Stimulated activated naive CD8-positive, alpha-beta T cell treated with anti-CD3 and anti-CD28 coated beads, Interleukin-15, Interleukin-2, amounts not matched to agents 100 ng/mL and 50 ng/mL, for 24 hours (primary cell): Measurements from ENCODE around the gene CRAT.

Experiments used
- H3K27ac Mint-ChIP-seq: one replicate; pipeline ENCODE4 v1.8.0; 2021; ENCODE audit warnings: mild to moderate bottlenecking, mixed read lengths
- H3K27me3 Mint-ChIP-seq: one replicate; pipeline ENCODE4 v1.8.0; 2021; ENCODE audit warnings: mixed read lengths
- H3K36me3 Mint-ChIP-seq: one replicate; pipeline ENCODE4 v1.8.0; 2021; ENCODE audit warnings: low read depth, mixed read lengths
- H3K4me1 Mint-ChIP-seq: one replicate; pipeline ENCODE4 v1.8.0; 2021; ENCODE audit warnings: low read depth, mixed read lengths
- H3K4me3 Mint-ChIP-seq: one replicate; pipeline ENCODE4 v1.8.0; 2021; ENCODE audit warnings: mild to moderate bottlenecking, mixed read lengths
- H3K9me3 Mint-ChIP-seq: one replicate; pipeline ENCODE4 v1.8.0; 2021; ENCODE audit warnings: mixed read lengths

Gene CRAT

DNA sequence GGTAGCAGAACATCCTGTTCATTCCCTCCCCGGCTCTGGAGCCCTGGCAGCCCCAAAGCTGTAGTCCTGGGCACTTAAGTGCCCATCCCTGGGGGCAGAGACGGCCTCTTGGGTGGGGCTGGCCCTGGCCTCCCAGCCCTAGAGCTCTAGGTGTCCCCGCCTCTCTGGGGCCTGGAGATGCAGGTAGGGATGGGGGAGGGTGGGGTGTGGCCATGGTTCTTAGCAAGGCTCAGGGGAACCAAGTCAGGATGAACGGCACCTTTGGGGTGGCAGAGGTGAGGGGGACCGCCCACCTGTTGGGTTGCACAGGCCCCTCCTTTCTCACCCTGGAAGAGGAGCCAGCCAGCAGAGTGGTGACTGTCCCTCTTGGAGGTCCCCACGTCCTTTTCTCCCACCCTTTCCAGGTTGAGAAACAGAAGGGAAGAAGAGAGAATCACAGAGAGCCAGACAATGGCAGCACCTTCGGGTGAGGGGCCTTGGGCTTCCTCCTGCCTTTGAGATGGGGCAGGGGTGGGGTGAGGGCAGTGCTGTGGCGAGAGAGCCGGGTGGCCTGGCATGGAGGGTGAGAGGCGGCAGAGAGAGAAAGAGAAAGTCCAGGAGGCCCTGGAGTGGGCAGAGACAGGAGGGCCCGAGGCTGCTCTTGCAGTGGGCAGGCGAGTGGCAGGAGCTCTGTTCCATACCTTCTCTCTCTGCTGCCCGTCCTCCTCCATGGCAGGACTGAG, 2.3 kb downstream of the CRAT start:
- no peak overlapping the region for H3K4me3 Mint-ChIP-seq

DNA sequence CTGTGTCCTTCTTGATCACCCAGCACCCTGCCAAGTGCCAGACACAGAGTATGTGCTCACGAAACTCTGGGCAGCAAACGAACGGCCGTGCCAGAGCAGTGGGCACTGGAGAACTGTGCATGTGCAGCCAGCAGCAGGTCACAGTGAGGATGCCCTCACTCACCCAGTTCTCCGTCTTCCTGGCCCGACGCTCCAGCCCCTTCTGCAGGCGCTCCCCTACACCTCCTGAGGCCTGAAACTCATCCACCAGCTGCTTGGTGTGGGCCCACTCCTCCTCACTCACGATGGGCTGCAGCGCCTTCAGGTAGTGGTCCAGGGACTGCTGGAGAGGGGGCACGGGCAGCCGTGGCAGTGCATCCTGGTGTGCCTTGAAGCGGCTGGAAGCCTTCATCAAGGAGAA, 2.9 kb downstream of the CRAT start:
- H3K4me1 Mint-ChIP-seq: peaks cover 14% of the 10 kb centered on the region
- H3K36me3 Mint-ChIP-seq: no peaks in the 10 kb centered on the region
- H3K9me3 Mint-ChIP-seq: no peaks in the 10 kb centered on the region
- H3K4me3 Mint-ChIP-seq: no peak overlapping the region
- no peak overlapping the region for H3K27ac Mint-ChIP-seq
- H3K27me3 Mint-ChIP-seq: no peaks in the 10 kb centered on the region

More for the DNA sequence above, 2.3 kb downstream of the CRAT start:
- Mint-ChIP-seq H3K9me3 (no peaks in the 10 kb centered on the region), H3K27me3 (no peaks in the 10 kb centered on the region), H3K27ac (no peak overlapping the region), H3K36me3 (no peaks in the 10 kb centered on the region), H3K4me1 (peaks cover 17% of the 10 kb centered on the region)

DNA sequence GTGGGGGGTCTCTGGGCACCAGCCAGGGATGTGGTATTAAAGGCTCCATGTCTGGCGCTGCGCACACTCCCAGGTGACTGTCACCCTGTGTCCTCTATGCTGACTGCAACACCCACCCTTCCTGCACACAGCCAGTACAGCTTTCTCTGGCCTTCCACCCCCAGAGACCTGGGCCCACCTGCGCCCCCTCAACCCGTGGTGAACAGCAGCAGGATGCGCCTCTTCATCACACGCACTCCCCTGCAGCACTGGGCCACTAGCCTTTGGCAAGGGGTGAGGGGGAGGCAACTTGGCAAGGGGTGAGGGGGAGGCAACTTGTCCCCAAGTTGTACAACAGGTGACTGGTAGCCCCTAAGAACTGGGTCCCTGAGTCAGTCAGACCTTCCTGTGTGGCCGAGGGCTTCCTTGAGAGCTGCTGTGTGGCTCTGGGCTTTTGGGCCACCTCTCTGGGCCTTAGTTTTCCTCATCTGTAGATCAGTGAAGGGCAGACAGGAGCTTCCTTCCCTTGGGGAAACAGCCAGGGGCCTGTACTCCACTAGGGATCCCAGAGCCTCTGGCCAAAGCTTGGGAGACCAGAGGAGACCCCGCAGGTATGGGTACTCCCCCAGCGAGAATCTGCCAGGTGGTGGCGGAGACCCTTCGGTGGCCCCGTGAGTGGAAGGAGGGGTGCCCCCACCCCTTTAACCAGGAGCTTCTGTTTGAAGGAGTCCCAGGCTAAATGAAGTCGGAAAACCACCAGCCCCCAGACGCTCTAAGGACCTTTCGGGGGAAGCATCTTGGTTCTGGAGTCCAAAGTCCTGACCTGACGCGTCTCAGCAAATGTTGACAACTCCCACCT, 4.5 kb downstream of the CRAT start:
- Mint-ChIP-seq H3K36me3 (no peaks in the 10 kb centered on the region), H3K4me3 (no peak overlapping the region)

DNA sequence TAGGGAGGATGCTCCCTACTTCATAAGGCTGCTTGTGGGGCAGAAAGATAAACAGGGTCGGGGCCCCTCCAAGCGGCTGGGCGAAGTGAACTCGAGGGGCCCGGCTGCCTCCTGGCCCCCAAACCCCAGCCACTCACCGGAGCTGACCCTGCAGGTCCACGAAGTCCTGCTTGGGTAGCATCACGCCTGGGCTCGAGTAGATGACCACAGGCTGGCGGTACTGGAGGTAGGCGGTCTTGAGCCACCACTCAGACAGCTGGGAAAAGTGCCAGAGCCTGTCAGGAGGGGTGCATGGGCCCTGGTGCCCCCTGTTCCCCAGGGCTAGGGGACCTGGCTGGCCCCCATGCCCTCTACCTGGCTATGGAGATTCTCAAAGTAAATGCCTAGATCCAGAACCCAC, 6.5 kb downstream of the CRAT start:
- Mint-ChIP-seq H3K4me1 (peaks cover 1% of the 10 kb centered on the region), H3K36me3 (no peaks in the 10 kb centered on the region), H3K27ac (no peak overlapping the region), H3K4me3 (no peak overlapping the region), H3K27me3 (no peaks in the 10 kb centered on the region), H3K9me3 (no peaks in the 10 kb centered on the region)

More for the DNA sequence above, 4.5 kb downstream of the CRAT start:
- Mint-ChIP-seq H3K27ac (no peak overlapping the region), H3K27me3 (no peaks in the 10 kb centered on the region), H3K4me1 (peaks cover 8% of the 10 kb centered on the region), H3K9me3 (no peaks in the 10 kb centered on the region)

DNA sequence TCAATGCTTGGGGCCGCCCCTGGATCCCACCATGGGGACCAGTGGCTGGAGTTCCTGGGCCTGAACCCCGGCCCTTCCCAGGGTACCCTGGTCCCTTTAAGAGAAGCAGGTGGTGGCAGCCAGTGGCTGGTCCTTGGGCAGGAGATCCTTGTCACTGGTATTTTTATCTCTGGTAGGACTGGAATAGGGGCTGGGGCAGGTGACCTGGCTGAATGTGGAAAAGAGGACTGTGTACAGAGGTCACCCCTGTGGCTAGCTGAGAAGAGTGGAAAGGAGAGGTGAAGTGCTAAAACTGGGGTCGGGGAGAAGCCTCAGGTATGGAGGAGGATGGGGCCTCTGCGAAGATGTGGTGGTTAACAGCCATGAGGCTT, 7.0 kb downstream of the CRAT start:
- Mint-ChIP-seq H3K27me3 (no peaks in the 10 kb centered on the region), H3K27ac (no peak overlapping the region), H3K36me3 (no peaks in the 10 kb centered on the region), H3K4me3 (no peak overlapping the region), H3K4me1 (no peaks in the 10 kb centered on the region), H3K9me3 (no peaks in the 10 kb centered on the region)

DNA sequence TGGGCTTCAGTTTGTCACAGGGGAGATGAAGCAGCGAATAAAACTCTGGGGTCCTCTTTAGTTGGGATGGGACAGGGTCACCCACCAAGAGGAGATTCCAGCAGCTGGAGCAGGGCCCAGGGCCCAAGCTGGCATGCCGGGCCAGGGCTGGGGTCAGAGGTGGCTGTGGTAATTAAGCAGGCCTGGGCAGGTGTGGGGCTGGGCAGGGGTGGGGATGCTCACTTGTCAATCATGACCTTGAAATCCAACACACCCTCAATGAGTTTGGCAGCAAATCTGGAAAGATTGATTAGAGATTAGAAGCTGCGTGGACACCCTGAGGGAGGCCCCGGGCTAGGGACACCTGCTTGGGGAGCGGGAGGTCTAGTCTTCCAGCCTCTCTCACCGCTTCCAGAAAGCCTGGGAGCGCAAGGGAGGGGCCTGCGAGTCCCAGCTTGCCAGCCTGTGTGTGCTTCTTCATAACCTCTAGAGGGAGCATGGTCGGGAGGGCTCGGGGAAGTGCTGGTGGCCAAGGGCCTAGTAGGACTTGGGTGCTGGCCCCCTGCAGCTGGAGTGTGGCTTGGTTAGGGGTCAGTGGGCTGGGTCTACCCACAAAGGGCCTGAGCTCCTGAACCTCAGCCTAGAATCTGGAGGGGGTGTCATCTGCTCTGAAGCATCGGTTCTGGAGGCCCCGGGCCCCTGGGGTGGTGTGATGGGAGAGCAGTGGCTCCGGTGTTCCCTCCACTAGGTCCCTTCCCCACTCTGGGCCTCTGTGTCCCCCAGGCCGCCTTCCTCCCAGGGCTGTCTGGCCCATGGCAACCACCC, 7.6 kb downstream of the CRAT start:
- H3K4me3 Mint-ChIP-seq: no peak overlapping the region
- H3K36me3 Mint-ChIP-seq: no peaks in the 10 kb centered on the region
- H3K9me3 Mint-ChIP-seq: no peaks in the 10 kb centered on the region
- no peaks in the 10 kb centered on the region for H3K4me1 Mint-ChIP-seq
- no peak overlapping the region for H3K27ac Mint-ChIP-seq
- H3K27me3 Mint-ChIP-seq: no peaks in the 10 kb centered on the region

DNA sequence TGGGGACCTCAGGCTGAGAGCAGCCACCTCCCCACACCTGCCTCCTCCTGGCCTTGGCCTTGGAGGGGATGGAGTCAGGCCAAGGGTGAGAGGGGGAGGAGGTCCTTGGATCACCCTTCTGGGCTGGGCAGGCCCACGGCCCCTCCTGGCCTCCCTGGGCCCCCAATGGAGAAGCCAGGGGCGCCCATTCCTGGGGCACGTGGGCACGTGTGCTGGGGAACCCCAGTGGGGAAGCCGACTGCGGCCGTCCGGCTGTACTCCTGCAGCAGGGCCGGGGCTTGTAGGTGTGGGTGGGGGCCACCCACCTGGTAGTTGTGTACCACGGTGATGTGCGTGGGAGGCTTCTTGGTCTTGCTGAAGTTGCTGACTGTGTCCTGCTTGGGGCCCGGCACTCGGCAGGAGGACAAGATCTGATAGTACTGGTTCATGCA, 8.5 kb downstream of the CRAT start:
- H3K4me3 Mint-ChIP-seq: no peak overlapping the region
- H3K27me3 Mint-ChIP-seq: no peaks in the 10 kb centered on the region
- H3K9me3 Mint-ChIP-seq: no peaks in the 10 kb centered on the region
- H3K27ac Mint-ChIP-seq: no peak overlapping the region
- H3K36me3 Mint-ChIP-seq: no peaks in the 10 kb centered on the region
- H3K4me1 Mint-ChIP-seq: no peaks in the 10 kb centered on the region

DNA sequence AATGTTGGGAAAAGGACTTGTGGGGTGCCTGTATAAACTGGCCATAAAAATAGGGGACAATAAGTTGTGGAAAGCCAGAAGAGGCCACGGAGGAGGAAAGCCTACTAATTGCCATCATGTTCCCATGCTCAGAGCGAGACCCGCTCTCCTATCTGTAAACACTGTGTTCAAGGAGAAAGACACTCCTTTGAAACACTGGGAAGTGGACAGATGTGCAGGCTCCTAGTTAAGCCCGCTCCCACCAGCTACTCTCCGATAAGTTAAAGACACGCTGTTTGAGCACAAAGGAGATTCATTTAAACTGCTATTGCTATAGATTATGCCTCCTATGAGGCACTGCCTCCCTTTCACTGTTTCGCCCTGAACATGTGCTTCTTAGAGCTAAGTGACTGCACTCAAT, 9.3 kb downstream of the CRAT start:
- H3K27ac Mint-ChIP-seq: no peak overlapping the region
- H3K36me3 Mint-ChIP-seq: peaks cover 2% of the 10 kb centered on the region
- no peaks in the 10 kb centered on the region for H3K27me3 Mint-ChIP-seq
- no peaks in the 10 kb centered on the region for H3K9me3 Mint-ChIP-seq
- no peak overlapping the region for H3K4me3 Mint-ChIP-seq
- no peaks in the 10 kb centered on the region for H3K4me1 Mint-ChIP-seq

DNA sequence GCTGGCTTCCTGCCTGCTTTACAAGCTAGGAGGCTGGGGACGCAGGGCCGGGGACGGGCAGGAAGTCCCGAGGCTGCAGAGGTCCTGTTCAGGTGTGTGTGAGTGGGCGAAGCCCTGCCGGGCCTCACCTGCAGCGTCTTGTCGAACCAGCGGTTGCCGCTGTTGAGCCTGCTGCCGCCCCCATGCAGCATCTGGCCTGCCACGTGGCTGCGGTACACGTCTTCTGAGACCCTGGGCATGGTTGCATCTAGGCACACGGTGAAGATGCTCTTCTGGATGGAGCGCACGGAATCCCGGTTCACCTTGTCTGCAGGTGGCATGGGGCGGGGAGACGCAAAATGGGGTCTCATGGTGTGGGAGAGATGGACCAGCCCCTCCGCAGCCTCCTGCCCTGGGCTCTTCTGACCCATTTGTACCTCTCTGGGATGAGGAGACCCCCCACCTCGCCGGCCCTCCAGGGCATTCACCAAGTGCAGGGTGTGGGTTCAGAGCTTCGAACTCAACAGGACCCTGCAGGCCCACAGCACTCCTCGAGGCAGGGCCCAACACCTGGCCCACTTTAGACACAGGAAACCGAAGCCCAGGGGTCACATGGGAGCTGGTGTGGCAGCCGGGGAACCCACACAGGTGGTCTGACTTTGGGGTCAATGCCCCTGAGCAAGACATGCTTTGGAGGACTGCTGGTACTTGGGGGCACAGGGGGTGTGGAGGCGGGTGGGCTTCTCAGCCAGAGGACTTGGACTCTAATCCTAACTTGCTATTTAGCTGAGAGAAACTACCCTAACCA, 10.0 kb downstream of the CRAT start:
- Mint-ChIP-seq H3K9me3 (no peaks in the 10 kb centered on the region), H3K4me1 (no peaks in the 10 kb centered on the region), H3K27me3 (no peaks in the 10 kb centered on the region), H3K27ac (no peak overlapping the region), H3K4me3 (no peak overlapping the region), H3K36me3 (peaks cover 3% of the 10 kb centered on the region)

DNA sequence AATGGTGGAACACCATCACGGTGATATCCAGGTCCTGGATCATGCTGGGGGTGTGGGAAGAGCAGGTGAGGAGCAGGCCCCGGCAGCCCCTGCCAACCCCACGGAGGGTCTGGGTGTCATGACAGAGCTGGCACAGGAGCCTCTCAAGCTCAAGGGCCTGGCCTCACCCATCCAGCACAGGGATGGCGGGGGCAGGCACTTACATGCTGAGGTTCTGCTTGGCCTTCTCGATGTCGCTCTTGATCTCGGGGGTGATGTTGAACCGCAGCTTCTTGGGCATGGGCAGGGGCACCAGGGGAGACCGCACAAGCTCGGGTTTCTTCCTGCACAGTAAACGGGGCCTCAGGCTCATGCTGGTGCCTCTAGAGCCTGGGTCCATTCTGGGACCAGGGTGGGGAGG, 12.3 kb downstream of the CRAT start:
- peaks cover 3% of the 10 kb centered on the region for H3K36me3 Mint-ChIP-seq
- H3K9me3 Mint-ChIP-seq: no peaks in the 10 kb centered on the region
- H3K4me3 Mint-ChIP-seq: no peak overlapping the region
- H3K4me1 Mint-ChIP-seq: no peaks in the 10 kb centered on the region
- H3K27ac Mint-ChIP-seq: no peak overlapping the region
- H3K27me3 Mint-ChIP-seq: no peaks in the 10 kb centered on the region

DNA sequence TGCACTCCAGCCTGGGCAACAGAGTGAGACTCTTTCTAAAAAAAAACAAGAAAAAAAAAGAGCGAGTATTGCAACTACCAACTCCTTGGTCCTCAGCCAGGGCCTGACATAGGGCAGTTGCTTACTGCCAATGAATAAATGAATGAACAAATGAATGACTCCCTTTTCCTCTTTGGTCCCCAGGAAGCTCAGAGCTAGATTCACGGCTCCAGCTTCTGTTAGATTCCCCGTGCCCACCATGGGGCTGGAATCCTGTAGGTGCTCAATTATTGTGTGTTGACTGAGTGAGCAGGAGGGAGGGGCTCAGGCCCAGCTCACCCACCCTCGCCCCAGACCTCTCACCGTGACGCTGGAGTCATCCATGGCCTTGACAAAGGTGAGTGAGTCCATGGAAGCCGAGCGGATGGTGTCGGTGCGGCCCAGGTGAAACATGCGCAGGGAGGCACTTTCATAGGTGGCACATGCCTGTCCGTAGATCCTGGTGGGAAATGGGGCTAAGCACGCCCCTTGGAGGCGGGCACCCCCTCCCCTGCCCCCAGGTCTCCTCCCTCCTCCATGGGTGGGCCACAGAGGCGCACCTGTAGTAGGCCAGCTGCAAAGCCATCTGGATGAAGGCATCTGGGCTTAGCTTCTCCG, 12.8 kb downstream of the CRAT start:
- H3K27me3 Mint-ChIP-seq: no peaks in the 10 kb centered on the region
- no peaks in the 10 kb centered on the region for H3K9me3 Mint-ChIP-seq
- no peaks in the 10 kb centered on the region for H3K4me1 Mint-ChIP-seq
- H3K4me3 Mint-ChIP-seq: no peak overlapping the region
- no peak overlapping the region for H3K27ac Mint-ChIP-seq
- peaks cover 3% of the 10 kb centered on the region for H3K36me3 Mint-ChIP-seq

DNA sequence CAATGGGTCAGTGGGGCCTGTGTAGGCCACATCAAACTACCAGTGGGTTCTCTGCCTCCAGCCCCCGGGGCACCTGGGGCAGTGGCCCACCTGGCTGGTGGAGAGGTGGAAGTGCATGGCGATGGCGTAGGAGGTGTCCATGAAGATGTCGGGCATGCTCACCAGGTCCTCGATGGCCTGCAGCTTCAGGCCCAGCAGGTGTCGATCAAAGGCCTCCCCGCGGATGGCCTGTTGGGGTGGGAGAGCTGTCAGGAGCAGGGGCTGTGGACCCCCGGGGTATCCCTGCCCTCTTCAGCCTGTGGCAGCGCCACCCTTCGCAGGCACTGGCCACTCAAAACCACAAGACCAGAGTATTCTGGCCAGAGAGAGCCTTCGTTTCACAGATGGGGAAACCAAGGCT, 14.7 kb downstream of the CRAT start:
- H3K4me3 Mint-ChIP-seq: no peak overlapping the region
- no peaks in the 10 kb centered on the region for H3K9me3 Mint-ChIP-seq
- H3K4me1 Mint-ChIP-seq: no peaks in the 10 kb centered on the region
- peaks cover 3% of the 10 kb centered on the region for H3K36me3 Mint-ChIP-seq
- no peaks in the 10 kb centered on the region for H3K27me3 Mint-ChIP-seq
- H3K27ac Mint-ChIP-seq: no peak overlapping the region

DNA sequence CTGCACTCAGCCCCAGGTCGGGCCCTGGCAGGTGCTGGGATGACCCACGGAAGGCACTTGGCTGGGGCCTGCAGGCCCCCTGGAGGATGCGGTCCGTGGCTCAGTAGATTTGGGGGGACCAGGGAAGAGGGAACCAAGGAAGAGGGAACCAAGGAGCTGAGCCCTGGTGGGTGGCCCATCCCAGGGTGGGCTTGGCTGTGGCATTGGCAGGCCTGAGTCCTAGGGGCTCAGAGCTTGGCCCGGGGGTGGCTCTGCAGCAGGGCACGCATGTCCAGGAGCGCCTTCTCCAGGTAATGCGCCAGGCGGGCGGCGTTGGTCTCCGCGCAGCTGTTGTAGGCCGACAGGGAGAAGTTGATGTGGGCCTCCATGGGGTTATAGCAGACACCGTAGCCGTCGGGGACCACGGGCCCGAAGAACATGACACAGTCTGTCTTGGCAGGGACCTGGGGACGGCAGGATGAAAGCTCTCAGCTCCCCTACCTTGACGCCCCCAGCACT, 15.4 kb downstream of the CRAT start:
- Mint-ChIP-seq H3K27ac (no peak overlapping the region), H3K36me3 (peaks cover 3% of the 10 kb centered on the region), H3K4me3 (no peak overlapping the region), H3K27me3 (no peaks in the 10 kb centered on the region), H3K9me3 (no peaks in the 10 kb centered on the region), H3K4me1 (no peaks in the 10 kb centered on the region)
